Activated T-helper 2 cell treated with anti-CD3 and anti-CD28 coated beads, Interferon-gamma antibody, Interleukin-2, Interleukin-4, amounts not matched to agents 10 μg/mL and 5 μg/mL and 100 μg/mL, durations not matched to agents 14 hours and 24 hours and 36 hours (primary cell): ENCODE measurements around the gene PSG11. TPM values are rescaled to one million over a fixed set of nuclear protein-coding genes. Genes with fewer than 3 reads are reported as not detected.
"Not testable (repeated sequence)": the region's sequence is repeated elsewhere in the genome, so short reads cannot be mapped to it uniquely, and the experiment has no call there.

Experiments
- DNase-seq: peaks from one replicate; pipeline ENCODE4 v3.0.0; 2021; ENCODE audit warnings: low spot score
- H3K27ac Mint-ChIP-seq: one replicate; pipeline ENCODE4 v1.8.0; 2021; ENCODE audit warnings: mixed read lengths
- H3K27me3 Mint-ChIP-seq: one replicate; pipeline ENCODE4 v1.8.0; 2021; ENCODE audit warnings: low read depth, mixed read lengths
- H3K36me3 Mint-ChIP-seq: one replicate; pipeline ENCODE4 v1.8.0; 2021; ENCODE audit warnings: low read depth, mixed read lengths
- H3K4me1 Mint-ChIP-seq: one replicate; pipeline ENCODE4 v1.8.0; 2021; ENCODE audit warnings: low read depth, mixed read lengths
- H3K4me3 Mint-ChIP-seq: one replicate; pipeline ENCODE4 v1.8.0; 2021; ENCODE audit warnings: low read depth, mild to moderate bottlenecking, moderate library complexity, mixed read lengths
- H3K9me3 Mint-ChIP-seq: one replicate; pipeline ENCODE4 v1.8.0; 2021; ENCODE audit warnings: mixed read lengths
- intact Hi-C: fragments of 100-400 bp; cut with micrococcal nuclease; formaldehyde crosslinking; loops from one replicate; pipeline ENCODE4 v1.15.1; 2023
- total RNA-seq: library from RNA; stranded (reverse); gene quantifications from 2 replicates; pipeline ENCODE4 v1.2.3, GENCODE V29; 2022

Gene PSG11
- total RNA-seq, result not detected in 2 replicates

- H3K27ac Mint-ChIP-seq, intact Hi-C loops, H3K36me3 Mint-ChIP-seq, H3K27me3 Mint-ChIP-seq, H3K4me3 Mint-ChIP-seq, H3K9me3 Mint-ChIP-seq, DNase-seq, H3K4me1 Mint-ChIP-seq: not testable (repeated sequence)
Measured at GRCh38 chr19:43026369-43026768, at the start of gene PSG11. TSS of gene PSG11 (minus strand) at chr19:43026469. CDS start at chr19:43026372, 97 bp downstream.

GRCh38 chr19:43062418-43062817 lies 36.1 kb upstream of the PSG11 start:
- H3K27me3 Mint-ChIP-seq, H3K27ac Mint-ChIP-seq, H3K36me3 Mint-ChIP-seq, H3K9me3 Mint-ChIP-seq, intact Hi-C loops, H3K4me3 Mint-ChIP-seq, H3K4me1 Mint-ChIP-seq, DNase-seq: not testable (repeated sequence)

GRCh38 chr19:43061326-43061725 lies 35.1 kb upstream of the PSG11 start:
- not testable (repeated sequence) for H3K9me3 Mint-ChIP-seq

GRCh38 chr19:43060254-43060653 lies 34.0 kb upstream of the PSG11 start:
- H3K4me1 Mint-ChIP-seq, H3K27me3 Mint-ChIP-seq, intact Hi-C loops, DNase-seq, H3K36me3 Mint-ChIP-seq, H3K27ac Mint-ChIP-seq, H3K4me3 Mint-ChIP-seq: not testable (repeated sequence)
- peaks cover 17% of the 10 kb centered on the region for H3K9me3 Mint-ChIP-seq

More at GRCh38 chr19:43061326-43061725, 35.1 kb upstream of the PSG11 start:
- H3K27me3 Mint-ChIP-seq, H3K36me3 Mint-ChIP-seq, intact Hi-C loops, DNase-seq, H3K4me1 Mint-ChIP-seq, H3K27ac Mint-ChIP-seq, H3K4me3 Mint-ChIP-seq: not testable (repeated sequence)

- peaks cover 23% of the 10 kb centered on the region for H3K9me3 Mint-ChIP-seq
- H3K27ac Mint-ChIP-seq, H3K36me3 Mint-ChIP-seq, DNase-seq, H3K27me3 Mint-ChIP-seq, H3K4me1 Mint-ChIP-seq, intact Hi-C loops, H3K4me3 Mint-ChIP-seq: not testable (repeated sequence)
Measured at GRCh38 chr19:43059482-43059881, 33.2 kb upstream of the PSG11 start.

GRCh38 chr19:43058440-43058839 lies 32.2 kb upstream of the PSG11 start:
- peaks cover 27% of the 10 kb centered on the region for H3K9me3 Mint-ChIP-seq
- intact Hi-C loops, H3K36me3 Mint-ChIP-seq: not testable (repeated sequence)

GRCh38 chr19:43047966-43048365 lies 21.7 kb upstream of the PSG11 start:
- H3K27me3 Mint-ChIP-seq, intact Hi-C loops, DNase-seq, H3K4me3 Mint-ChIP-seq, H3K36me3 Mint-ChIP-seq, H3K9me3 Mint-ChIP-seq, H3K27ac Mint-ChIP-seq, H3K4me1 Mint-ChIP-seq: not testable (repeated sequence)

More at GRCh38 chr19:43058440-43058839, 32.2 kb upstream of the PSG11 start:
- not testable (repeated sequence) for H3K27me3 Mint-ChIP-seq, H3K4me3 Mint-ChIP-seq, DNase-seq, H3K4me1 Mint-ChIP-seq, H3K27ac Mint-ChIP-seq

GRCh38 chr19:43046578-43046977 lies 20.3 kb upstream of the PSG11 start:
- H3K27ac Mint-ChIP-seq, H3K9me3 Mint-ChIP-seq, H3K27me3 Mint-ChIP-seq, H3K4me3 Mint-ChIP-seq, intact Hi-C loops, H3K36me3 Mint-ChIP-seq, DNase-seq, H3K4me1 Mint-ChIP-seq: not testable (repeated sequence)

- H3K4me3 Mint-ChIP-seq, H3K36me3 Mint-ChIP-seq, H3K9me3 Mint-ChIP-seq, intact Hi-C loops, DNase-seq, H3K4me1 Mint-ChIP-seq, H3K27me3 Mint-ChIP-seq, H3K27ac Mint-ChIP-seq: not testable (repeated sequence)
Measured at GRCh38 chr19:43043492-43044180, 17.4 kb upstream of the PSG11 start.

GRCh38 chr19:43031645-43032044 lies 5.4 kb upstream of the PSG11 start:
- DNase-seq, intact Hi-C loops, H3K4me3 Mint-ChIP-seq, H3K4me1 Mint-ChIP-seq, H3K9me3 Mint-ChIP-seq, H3K36me3 Mint-ChIP-seq, H3K27me3 Mint-ChIP-seq, H3K27ac Mint-ChIP-seq: not testable (repeated sequence)

GRCh38 chr19:43028866-43029265 lies 2.6 kb upstream of the PSG11 start:
- Mint-ChIP-seq H3K27me3 (no peaks in the 10 kb centered on the region), H3K27ac (no peak overlapping the region), H3K4me1 (no peaks in the 10 kb centered on the region), H3K4me3 (no peak overlapping the region), H3K9me3 (no peaks in the 10 kb centered on the region), H3K36me3 (no peaks in the 10 kb centered on the region)
- DNase-seq, result no peak
- intact Hi-C loops, result no loop called here

- not testable (repeated sequence) for H3K9me3 Mint-ChIP-seq, H3K4me1 Mint-ChIP-seq, H3K27me3 Mint-ChIP-seq
Measured at GRCh38 chr19:43027985-43028384, 1.7 kb upstream of the PSG11 start.

GRCh38 chr19:43027061-43027460 lies 792 bp upstream of the PSG11 start:
- intact Hi-C loops, result not testable (repeated sequence)

More at GRCh38 chr19:43027985-43028384, 1.7 kb upstream of the PSG11 start:
- H3K36me3 Mint-ChIP-seq, H3K27ac Mint-ChIP-seq, H3K4me3 Mint-ChIP-seq, DNase-seq, intact Hi-C loops: not testable (repeated sequence)

GRCh38 chr19:43022098-43022497 lies 4.2 kb downstream of the PSG11 start:
- H3K27me3 Mint-ChIP-seq, H3K4me1 Mint-ChIP-seq, H3K4me3 Mint-ChIP-seq, intact Hi-C loops, H3K36me3 Mint-ChIP-seq, H3K9me3 Mint-ChIP-seq, H3K27ac Mint-ChIP-seq, DNase-seq: not testable (repeated sequence)

More at GRCh38 chr19:43027061-43027460, 792 bp upstream of the PSG11 start:
- not testable (repeated sequence) for H3K27ac Mint-ChIP-seq, H3K4me3 Mint-ChIP-seq, H3K4me1 Mint-ChIP-seq, H3K36me3 Mint-ChIP-seq, DNase-seq, H3K9me3 Mint-ChIP-seq, H3K27me3 Mint-ChIP-seq
